HepG2 (cell line): ENCODE results near the gene FAM3C. TPM values are rescaled to one million over a fixed set of nuclear protein-coding genes. Genes with fewer than 3 reads are reported as not detected.

ENCODE experiments used
- ATAC-seq: fragments of 200-7000 bp; cut with Tn5 transposase; 3 replicates; pipeline ENCODE4 v1.9.1; 2020; ENCODE audit warnings: mild to moderate bottlenecking, moderate library complexity
- BruUV-seq: library from RNA; stranded (reverse); fragments of 400-500 nt; replicated peaks from 2 replicates; lab custom pipeline; 2021; lab: Mats Ljungman, UMichigan
- CTCF ChIA-PET: fragments of 300-600 bp; formaldehyde crosslinking; extraction: SDS; loops from one replicate; lab custom pipeline; 2021; ENCODE audit warnings: low total read pairs, inconsistent platforms, low intra/inter-chr PET ratio; lab: Yijun Ruan, JAX
- POLR2A ChIA-PET: fragments of 350-600 bp; sonication (Branson Sonifier 250); formaldehyde crosslinking; loops from one replicate; lab custom pipeline; 2020; ENCODE audit warnings: antibody characterized with exemption, inconsistent platforms; lab: Yijun Ruan, JAX
- DNase-seq: peaks from one replicate; pipeline ENCODE4 v3.0.0-alpha.2; 2015; ENCODE audit warnings: low spot score
- FAIRE-seq: peaks from 3 replicates; lab custom pipeline; 2011; peaks lifted over from hg19 to GRCh38; lab: Jason Lieb, UNC
- H2AFZ ChIP-seq: one replicate; pipeline ENCODE4 v1.6.1; 2011; ENCODE audit warnings: low read length, inconsistent platforms
- H3K27ac ChIP-seq: fragments of 300-600 bp; 3 replicates; pipeline ENCODE4 v1.8.0; 2011; ENCODE audit warnings: mixed run types, mild to moderate bottlenecking, mixed read lengths, low read length, inconsistent platforms; ENCODE audit not compliant: insufficient read depth; ENCODE audit errors: extremely low read length
- H3K27me3 ChIP-seq, 2 experiments: fragments of 200-600 bp in 1 of 2; 2 replicates in 1 of 2; 3 replicates in 1 of 2; pipeline versions ENCODE4 v1.6.0 to v1.8.0; 2011; ENCODE audit warnings: low read length in 2 of 2, mild to moderate bottlenecking in 2 of 2, moderate library complexity in 2 of 2, inconsistent platforms in 1 of 2; ENCODE audit not compliant: insufficient read depth in 2 of 2, control insufficient read depth in 1 of 2
- H3K36me3 ChIP-seq, 2 experiments: fragments of 200-600 bp in 1 of 2; replicated peaks in 1 of 2; 2 replicates in 1 of 2; 3 replicates in 1 of 2; pipeline versions ENCODE4 v1.5.1 to v1.8.0; 2011; ENCODE audit warnings: low read length in 2 of 2, inconsistent platforms in 1 of 2; ENCODE audit not compliant: insufficient read depth in 2 of 2, control insufficient read depth in 1 of 2
- H3K4me1 ChIP-seq: 2 replicates; pipeline ENCODE4 v1.5.1; 2012; ENCODE audit warnings: low read length, inconsistent platforms; ENCODE audit not compliant: insufficient read depth
- H3K4me2 ChIP-seq: 2 replicates; pipeline ENCODE4 v1.6.0; 2011; ENCODE audit warnings: low read depth, low read length, inconsistent platforms
- H3K4me3 ChIP-seq, 3 experiments: fragments of 200-600 bp in 1 of 3; sonication (generic), shearing (Covaris generic) in 1 of 3; replicated peaks in 1 of 3; 2 replicates each; pipeline ENCODE4 v1.5.1; 2011 to 2016; ENCODE audit warnings: low read length in 3 of 3, inconsistent platforms in 2 of 3, low read depth in 2 of 3, mild to moderate bottlenecking in 2 of 3, control low read depth in 1 of 3, mixed read lengths in 1 of 3; ENCODE audit not compliant: insufficient read depth in 1 of 3
- H3K79me2 ChIP-seq: one replicate; pipeline ENCODE4 v1.6.1; 2011; ENCODE audit warnings: low read length, inconsistent platforms; ENCODE audit not compliant: insufficient read depth
- H3K9ac ChIP-seq: 2 replicates; pipeline ENCODE4 v1.6.0; 2011; ENCODE audit warnings: mild to moderate bottlenecking, low read depth, low read length, inconsistent platforms; ENCODE audit not compliant: insufficient read depth
- H3K9me3 ChIP-seq: 2 replicates; pipeline ENCODE4 v1.5.1; 2012; ENCODE audit warnings: mild to moderate bottlenecking, low read length
- H4K20me1 ChIP-seq: 2 replicates; pipeline ENCODE4 v1.6.0; 2011; ENCODE audit warnings: inconsistent platforms, mild to moderate bottlenecking, low read length, moderate library complexity; ENCODE audit not compliant: insufficient read depth
- ADNP ChIP-seq: sonication (generic); formaldehyde crosslinking; IDR thresholded peaks from 2 replicates; pipeline ENCODE4 v1.4.0; 2020; ENCODE audit warnings: missing genetic modification reagents
- ARID4A ChIP-seq: sonication (generic); formaldehyde crosslinking; IDR thresholded peaks from 2 replicates; pipeline ENCODE4 v1.5.0; 2020; ENCODE audit warnings: mild to moderate bottlenecking, missing genetic modification reagents, borderline replicate concordance
- CHD2 ChIP-seq: IDR thresholded peaks from 2 replicates; pipeline ENCODE4 v1.6.1; 2011; ENCODE audit warnings: low read depth, low read length, improper control_type of control experiment
- FOXP4 ChIP-seq: sonication (generic); formaldehyde crosslinking; IDR thresholded peaks from 2 replicates; pipeline ENCODE4 v1.4.0; 2020; ENCODE audit warnings: missing genetic modification reagents
- ZBTB7A ChIP-seq: sonication (generic); formaldehyde crosslinking; IDR thresholded peaks from 2 replicates; pipeline ENCODE4 v1.8.0; 2022; ENCODE audit warnings: mild to moderate bottlenecking, missing genetic modification reagents
- ZGPAT ChIP-seq: IDR thresholded peaks from 2 replicates; pipeline ENCODE4 v1.6.1; 2016; ENCODE audit warnings: mild to moderate bottlenecking
- ZNF34 ChIP-seq: sonication (generic); formaldehyde crosslinking; IDR thresholded peaks from 2 replicates; pipeline ENCODE4 v1.4.0; 2020; ENCODE audit warnings: mild to moderate bottlenecking, missing genetic modification reagents, borderline replicate concordance
- ZNF496 ChIP-seq: sonication (generic); formaldehyde crosslinking; IDR thresholded peaks from 2 replicates; pipeline ENCODE4 v1.8.1; 2023; ENCODE audit warnings: mild to moderate bottlenecking, moderate library complexity, missing genetic modification reagents; ENCODE audit not compliant: insufficient replicate concordance
- ZNF605 ChIP-seq: sonication (generic); formaldehyde crosslinking; IDR thresholded peaks from 2 replicates; pipeline ENCODE4 v1.8.0; 2022; ENCODE audit warnings: mild to moderate bottlenecking, missing genetic modification reagents
- ZNF800 ChIP-seq: sonication (generic); formaldehyde crosslinking; IDR thresholded peaks from 2 replicates; pipeline ENCODE4 v1.4.0; 2020; ENCODE audit warnings: missing genetic modification reagents
- WGBS: methylation state at CpG from one replicate; pipeline ENCODE4 v1.1.6; 2017; ENCODE audit warnings: low lambda C conversion rate; 5-methylcytosine and 5-hydroxymethylcytosine counted together
- in situ Hi-C: cut with HindIII; loops from 2 replicates; pipeline ENCODE4 v1.10.0; 2017; ENCODE audit warnings: low pct_unique_long_range_greater_than_20kb; ENCODE audit not compliant: extremely low pct_ligation_motif_present
- intact Hi-C: fragments of 100-400 bp; cut with micrococcal nuclease; formaldehyde crosslinking; loops from one replicate; pipeline ENCODE4 v1.10.0; 2022; ENCODE audit not compliant: unreplicated experiment
- polyA plus RNA-seq, 8 experiments: library from polyadenylated mRNA; depleted of rRNA in 3 of 8; stranded (reverse) in 7 of 8; unstranded in 1 of 8; fragments of >200 nt; fragmentation: Illumina TruSeq in 4 of 8; extraction: Trizol in 4 of 8; gene quantifications; 2 replicates each; pipeline versions ENCODE4 v1.2.1 to v1.2.3, GENCODE V29; 2011 to 2016; ENCODE audit warnings: low read depth in 4 of 8, missing spikeins in 1 of 8, mixed read lengths in 1 of 8; ENCODE audit not compliant: insufficient read depth in 1 of 8
- total RNA-seq, 5 experiments: library from RNA; depleted of rRNA; stranded (reverse); fragments of >200 nt; fragmentation: Illumina TruSeq; extraction: Trizol; gene quantifications; 2 replicates each; pipeline ENCODE4 v1.2.3, GENCODE V29; 2016; ENCODE audit warnings: low read depth in 1 of 5

FAM3C gene
- total and polyA plus RNA-seq, 2 of the 13 experiments (the other 11 are each of a cell fraction or from before 2014, with no cell fraction given): 14.6 to 16.0 TPM

- no peak for TF ChIP-seq ZNF34 (CRISPR knock-in tag)
- TF ChIP-seq ZBTB7A: no peak
- TF ChIP-seq ZNF800 (CRISPR knock-in tag): no peak
- no peak for TF ChIP-seq ZNF605 (CRISPR knock-in tag)
- no peak for TF ChIP-seq ADNP
These were observed 20.4 kb upstream of the FAM3C start (continued) for GRCh38 chr7:121416533-121416932.

GRCh38 chr7:121414436-121414835 is 18.3 kb upstream of the FAM3C start:
- no peak overlapping the region for H3K9ac ChIP-seq
- no peaks in the 10 kb centered on the region for H3K27me3 ChIP-seq
- no peaks in the 10 kb centered on the region for H3K79me2 ChIP-seq
- H3K36me3 ChIP-seq: no peaks in the 10 kb centered on the region
- no TSS peak for BruUV-seq
- no peak overlapping the region for H3K4me3 ChIP-seq
- intact Hi-C loops: no loop called here
- POLR2A ChIA-PET: no interaction called here
- H2AFZ ChIP-seq: no peak overlapping the region
- no peak for DNase-seq
- WGBS: 0% methylated on average over 1 of the region's 1 CpG
- no peaks in the 10 kb centered on the region for H4K20me1 ChIP-seq
- no peak overlapping the region for H3K4me2 ChIP-seq
- no peaks in the 10 kb centered on the region for H3K9me3 ChIP-seq
- CTCF ChIA-PET: no interaction called here
- H3K4me1 ChIP-seq: no peaks in the 10 kb centered on the region
- FAIRE-seq: no peak
- in situ Hi-C loops: no loop called here
- ATAC-seq: no peak
- H3K27ac ChIP-seq: no peak overlapping the region
- no peak for TF ChIP-seq CHD2
- TF ChIP-seq ZGPAT: no peak
- no peak for TF ChIP-seq FOXP4 (CRISPR knock-in tag)
- TF ChIP-seq ARID4A (CRISPR knock-in tag): no peak
- no peak for TF ChIP-seq ZNF496
